ENCODE results near the gene MBNL3.

Gene MBNL3

DNA sequence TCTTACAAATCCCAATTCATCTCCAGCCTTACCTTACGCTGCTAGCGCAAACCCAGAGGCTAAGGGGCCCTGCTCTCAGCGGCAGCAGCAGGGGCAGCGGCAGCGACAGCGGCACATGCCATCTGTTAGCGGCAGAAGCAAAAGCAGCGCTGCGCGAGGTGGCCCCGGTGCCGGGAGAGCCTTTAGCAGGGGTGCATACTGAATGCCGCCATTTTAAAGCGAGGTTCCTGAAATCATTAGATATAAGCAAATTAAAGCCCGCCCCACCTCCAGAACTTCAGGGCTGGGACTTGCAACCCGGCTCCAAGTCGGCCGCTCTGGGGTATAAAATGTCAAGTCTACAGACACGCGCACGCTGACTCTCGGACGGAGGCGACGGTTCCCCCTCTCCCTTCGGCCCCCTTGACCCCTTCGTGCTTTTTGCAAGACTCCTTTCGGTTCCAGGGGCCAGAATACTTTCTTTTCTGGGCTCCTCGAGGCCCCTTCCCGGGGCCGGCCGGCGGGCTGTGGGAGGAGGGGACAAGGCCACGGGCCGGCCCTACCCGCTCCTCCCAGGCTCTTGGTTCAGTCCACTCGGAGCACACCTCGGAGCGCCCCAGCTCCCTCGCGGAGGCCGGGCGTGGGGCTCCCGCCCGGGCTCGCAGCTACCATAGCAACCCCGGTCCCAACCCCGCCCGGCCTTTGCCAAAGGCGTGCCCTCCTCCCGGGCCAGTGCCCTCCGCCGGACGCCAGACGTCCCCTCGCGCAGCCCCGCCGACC, at the start of gene MBNL3:
Gene MBNL3 (minus strand): TSS at position 220 of the 759 bp plus-strand sequence. CDS start 49,427 bp downstream, outside the sequence.
- no peak for DNase-seq

DNA sequence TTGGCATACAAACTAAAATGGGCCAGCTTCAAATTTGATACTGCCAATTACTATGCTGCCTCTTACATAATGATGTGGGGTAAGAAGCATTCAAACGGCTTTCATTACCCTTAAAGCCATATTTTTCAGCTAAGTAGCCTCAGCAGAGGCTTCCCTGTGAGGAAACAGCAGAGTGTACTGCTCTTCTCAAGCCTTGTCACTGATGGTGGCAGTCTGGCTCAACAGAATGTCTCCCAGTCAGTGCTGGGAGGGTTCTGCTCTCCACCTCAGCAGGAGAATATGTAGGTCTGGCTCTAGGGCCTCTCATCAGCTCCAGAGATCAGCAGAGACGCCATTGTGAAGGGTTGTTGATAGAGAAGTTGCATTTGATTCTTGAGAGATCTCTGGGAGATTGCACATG, 44.6 kb upstream of the MBNL3 start:
- DNase-seq = no peak

GRCh38 chrX:132532913-132533312, 44.1 kb upstream of the MBNL3 start:
- no peak for DNase-seq

DNA sequence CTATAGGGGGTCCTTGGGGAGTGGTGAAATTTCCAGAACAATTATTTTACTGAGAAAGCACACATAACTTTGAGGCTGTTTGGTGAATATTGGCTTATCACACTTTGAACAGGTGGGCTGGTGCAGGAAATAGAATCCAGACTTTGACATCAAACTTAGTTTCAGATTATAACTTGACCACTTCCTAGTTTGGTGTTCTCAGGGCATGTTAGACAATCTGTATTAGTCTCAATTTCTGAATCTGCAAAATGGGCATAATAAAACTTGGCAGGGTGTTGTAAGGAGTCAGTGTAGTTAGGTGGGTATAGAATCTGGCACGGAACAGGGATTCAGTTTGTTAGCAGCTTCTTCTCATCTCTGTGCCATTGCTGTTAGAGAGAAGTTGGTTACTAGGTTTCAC, 43.3 kb upstream of the MBNL3 start:
- DNase-seq = no peak

- no peak for DNase-seq
Measured at GRCh38 chrX:132520792-132521191, 32.0 kb upstream of the MBNL3 start.

DNA sequence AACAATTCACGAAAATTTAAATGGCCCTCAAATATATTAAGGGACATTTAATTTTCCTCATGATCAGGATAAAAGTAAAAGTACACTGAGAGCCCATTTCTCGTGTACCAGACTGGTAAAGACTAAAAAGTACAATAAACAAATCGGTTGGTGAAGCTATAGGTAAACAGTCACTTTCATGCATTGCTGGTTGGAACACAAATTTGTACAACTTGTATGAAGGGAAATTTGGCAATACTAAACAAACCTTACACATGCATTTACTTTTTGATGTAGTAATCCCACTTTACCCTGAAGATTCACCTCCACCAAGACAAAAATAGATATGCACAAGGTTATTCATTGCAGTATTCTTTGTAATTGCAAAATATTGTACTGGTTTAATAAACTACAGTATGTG, 31.4 kb upstream of the MBNL3 start:
- no peak for DNase-seq

DNA sequence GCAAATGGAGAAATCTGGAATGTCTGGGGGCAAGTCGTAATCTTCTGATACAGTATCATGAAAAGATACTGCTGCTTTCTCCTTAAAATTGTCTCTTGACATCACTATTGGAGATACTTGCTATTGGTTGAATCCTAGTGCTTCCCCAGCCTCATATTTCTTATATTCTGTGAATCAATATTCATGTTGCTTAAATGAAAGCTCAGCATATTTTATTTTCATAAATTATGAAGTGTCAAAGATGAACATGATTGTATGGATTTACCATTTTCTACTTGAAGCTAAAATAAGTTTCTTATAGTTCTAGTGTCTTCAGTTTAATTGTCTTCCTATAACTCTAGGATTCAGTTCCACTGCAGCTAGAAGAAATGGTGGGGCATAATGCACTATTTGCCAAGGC, 29.6 kb upstream of the MBNL3 start:
- no peak for DNase-seq

GRCh38 chrX:132508834-132509233, 20.0 kb upstream of the MBNL3 start:
- no peak for DNase-seq

- DNase-seq = no peak
Measured at GRCh38 chrX:132505116-132505515, 16.3 kb upstream of the MBNL3 start.

GRCh38 chrX:132504417-132504816, 15.6 kb upstream of the MBNL3 start:
- DNase-seq = no peak

DNA sequence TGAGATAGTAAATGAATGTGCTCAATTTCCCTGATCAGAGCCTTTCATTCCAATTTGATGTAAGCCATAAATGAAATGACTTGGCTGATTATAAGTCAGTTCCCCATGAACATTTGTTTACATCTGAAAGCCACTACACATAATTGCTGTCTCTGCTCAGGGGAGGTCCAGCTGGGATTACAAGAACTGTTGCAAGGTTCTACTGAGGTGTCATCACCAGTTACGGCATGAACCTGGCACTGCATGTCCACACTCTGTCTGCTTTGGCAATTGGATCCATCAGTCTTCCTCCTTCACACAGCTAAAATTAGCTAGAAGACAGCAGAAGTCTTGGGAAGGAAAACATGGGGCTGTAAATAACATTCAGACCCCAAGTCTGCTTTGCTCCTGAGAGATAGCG, 12.8 kb upstream of the MBNL3 start:
- no peak for DNase-seq

DNA sequence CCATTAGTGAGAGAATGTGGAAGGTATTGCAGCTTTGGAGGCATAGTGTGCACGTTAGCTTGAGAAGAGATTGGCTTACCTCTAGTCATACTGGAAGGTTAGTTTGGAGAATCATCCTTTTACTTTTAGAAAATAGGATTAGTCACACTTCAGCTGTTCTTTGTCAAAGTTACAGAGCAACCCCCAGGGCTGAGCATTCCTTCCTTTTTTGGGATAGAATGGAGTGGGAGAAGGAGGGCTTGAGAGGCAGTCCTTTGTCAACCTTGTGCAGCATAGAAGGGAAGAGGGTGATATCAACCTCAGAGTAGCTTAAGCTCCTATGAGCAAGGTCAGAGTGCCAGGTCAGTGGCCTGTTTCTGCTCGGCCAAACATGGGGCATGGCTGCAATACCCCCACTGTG, 8.6 kb upstream of the MBNL3 start:
- no peak for DNase-seq

- no peak for DNase-seq
Measured at GRCh38 chrX:132493095-132493494, 4.3 kb upstream of the MBNL3 start.

- DNase-seq = no peak
Measured at GRCh38 chrX:132491191-132491590, 2.4 kb upstream of the MBNL3 start.

- no peak for DNase-seq
Measured at GRCh38 chrX:132489578-132490419, 961 bp upstream of the MBNL3 start.

DNA sequence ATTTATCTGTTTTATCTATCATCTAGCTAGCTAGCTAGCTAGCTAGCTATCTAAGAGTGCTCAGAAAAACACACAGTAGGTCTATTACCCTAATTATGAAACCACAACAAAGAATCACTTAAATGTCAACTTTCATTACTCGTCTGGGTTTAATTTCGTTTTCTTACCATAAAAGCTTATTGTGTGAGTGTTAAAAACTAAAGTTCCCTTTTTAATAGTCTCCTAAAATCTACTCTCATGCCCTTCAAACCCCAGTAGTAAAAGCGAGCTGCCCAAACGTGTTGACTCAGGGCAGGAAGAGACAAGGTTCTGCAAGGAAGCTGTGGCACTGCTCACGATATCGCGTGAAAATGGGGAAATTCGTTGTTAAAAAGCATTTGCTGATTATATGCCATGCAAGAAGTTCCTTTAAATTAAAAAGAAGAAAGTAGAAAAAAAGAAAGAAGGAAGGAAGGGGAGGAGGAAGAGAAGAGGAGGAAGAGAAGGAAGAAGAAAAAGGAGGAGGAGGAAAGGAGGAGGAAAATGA, 595 bp downstream of the MBNL3 start:
- no peak for DNase-seq

GRCh38 chrX:132486599-132487178, 2.1 kb downstream of the MBNL3 start:
- no peak for DNase-seq

- no peak for DNase-seq
Measured at GRCh38 chrX:132483951-132484350, 4.9 kb downstream of the MBNL3 start.

GRCh38 chrX:132483488-132483887, 5.3 kb downstream of the MBNL3 start:
- DNase-seq = no peak

GRCh38 chrX:132482632-132483031, 6.2 kb downstream of the MBNL3 start:
- no peak for DNase-seq

DNA sequence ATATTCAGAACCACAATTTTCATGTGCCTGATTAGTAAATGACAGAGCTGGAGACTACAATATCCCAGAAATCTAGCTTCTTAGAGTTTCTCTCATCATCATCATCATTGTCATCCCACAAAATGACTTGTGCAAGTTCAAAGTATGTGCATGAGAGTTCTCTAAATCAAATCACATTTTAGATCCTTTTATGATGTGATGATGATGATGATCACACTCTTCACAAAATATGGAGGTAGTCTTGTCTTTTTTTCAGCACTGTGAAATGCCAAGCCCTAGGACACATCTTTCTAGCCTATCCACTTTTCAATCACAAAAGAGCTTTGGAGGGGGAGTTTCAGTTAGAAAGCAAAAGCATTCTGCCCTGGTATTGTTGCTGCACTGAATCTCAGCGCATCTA, 7.4 kb downstream of the MBNL3 start:
- DNase-seq = no peak

GRCh38 chrX:132480581-132481203, 8.1 kb downstream of the MBNL3 start:
- DNase-seq = no peak

Measured in 8988T (cell line).